H1 (cell line): ENCODE results near the gene MELTF. TPM values are rescaled to one million over a fixed set of nuclear protein-coding genes. Genes with fewer than 3 reads are reported as not detected.

Experiments
- CTCF ChIA-PET: fragments of 300-600 bp; sonication (Branson Sonifier 250); formaldehyde crosslinking; loops from one replicate; lab custom pipeline; 2021; ENCODE audit not compliant: partially characterized antibody; lab: Charles Lee
- POLR2A ChIA-PET: fragments of 300-600 bp; sonication (Branson Sonifier 250); formaldehyde crosslinking; loops from one replicate; lab custom pipeline; 2021; ENCODE audit warnings: inconsistent platforms; ENCODE audit not compliant: partially characterized antibody; lab: Charles Lee
- DNase-seq, 2 experiments: peaks; one replicate each; pipeline versions ENCODE4 v3.0.0 to v3.0.0-alpha.2; 2010 to 2022; ENCODE audit warnings: low spot score in 2 of 2, low read depth in 1 of 2, mixed read lengths in 1 of 2
- FAIRE-seq: peaks from 2 replicates; lab custom pipeline; 2011; peaks lifted over from hg19 to GRCh38; lab: Jason Lieb, UNC
- H2AFZ ChIP-seq: 2 replicates; pipeline ENCODE4 v1.8.1; 2012; ENCODE audit warnings: low read length, inconsistent platforms
- H2AK5ac ChIP-seq: 2 replicates; pipeline ENCODE4 v1.6.1; 2013; ENCODE audit warnings: low read depth, low read length
- H2BK120ac ChIP-seq: replicated peaks from 2 replicates; pipeline ENCODE3; 2013; ENCODE audit warnings: low read depth, low read length, inconsistent platforms
- H2BK12ac ChIP-seq: 2 replicates; pipeline ENCODE4 v1.6.1; 2013; ENCODE audit warnings: low read depth, low read length
- H2BK15ac ChIP-seq: 2 replicates; pipeline ENCODE4 v1.6.1; 2013; ENCODE audit warnings: low read length
- H2BK20ac ChIP-seq: 2 replicates; pipeline ENCODE4 v1.6.1; 2013; ENCODE audit warnings: low read length
- H2BK5ac ChIP-seq: 2 replicates; pipeline ENCODE4 v1.6.1; 2013; ENCODE audit warnings: low read depth, low read length
- H3K14ac ChIP-seq: 2 replicates; pipeline ENCODE4 v1.6.1; 2013; ENCODE audit warnings: inconsistent platforms; ENCODE audit not compliant: insufficient read length
- H3K18ac ChIP-seq: 2 replicates; pipeline ENCODE4 v1.6.1; 2013; ENCODE audit warnings: low read length; ENCODE audit errors: extremely low read depth
- H3K23ac ChIP-seq: 2 replicates; pipeline ENCODE4 v1.6.1; 2013; ENCODE audit warnings: inconsistent platforms; ENCODE audit not compliant: insufficient read length
- H3K23me2 ChIP-seq: 2 replicates; pipeline ENCODE4 v1.6.1; 2013; ENCODE audit warnings: low read depth, low read length
- H3K27ac ChIP-seq: 2 replicates; pipeline ENCODE4 v1.6.1; 2011; ENCODE audit warnings: low read depth, low read length, inconsistent platforms
- H3K27me3 ChIP-seq, 4 experiments: replicated peaks in 1 of 4; 1 replicate in 1 of 4; 2 replicates in 3 of 4; pipeline versions ENCODE4 v1.6.1 to v1.8.1; 2011 to 2013; ENCODE audit warnings: low read length in 3 of 4, mild to moderate bottlenecking in 3 of 4, inconsistent platforms in 2 of 4, mixed read lengths in 2 of 4, moderate library complexity in 1 of 4; ENCODE audit not compliant: control insufficient read depth in 3 of 4, insufficient read depth in 3 of 4; ENCODE audit errors: extremely low read depth in 1 of 4
- H3K36me3 ChIP-seq, 4 experiments: 2 replicates each; pipeline versions ENCODE4 v1.6.1 to v1.8.1; 2011 to 2013; ENCODE audit warnings: mild to moderate bottlenecking in 4 of 4, low read length in 3 of 4, moderate library complexity in 2 of 4, control low read depth in 1 of 4, inconsistent platforms in 1 of 4; ENCODE audit not compliant: insufficient read depth in 4 of 4, control insufficient read depth in 2 of 4
- H3K4ac ChIP-seq: replicated peaks from 2 replicates; pipeline ENCODE3; 2013; ENCODE audit warnings: low read length, low read depth, mixed read lengths, inconsistent platforms; ENCODE audit not compliant: insufficient read length
- H3K4me1 ChIP-seq, 4 experiments: replicated peaks in 1 of 4; 1 replicate in 1 of 4; 2 replicates in 3 of 4; pipeline versions ENCODE4 v1.6.1 to v1.8.1; 2011 to 2013; ENCODE audit warnings: low read length in 3 of 4, inconsistent platforms in 2 of 4, mixed read lengths in 1 of 4; ENCODE audit not compliant: insufficient read depth in 4 of 4, control insufficient read depth in 3 of 4
- H3K4me2 ChIP-seq, 2 experiments: 2 replicates each; pipeline versions ENCODE4 v1.6.1 to v1.8.1; 2011 to 2013; ENCODE audit warnings: low read depth in 2 of 2, low read length in 2 of 2, control low read depth in 1 of 2, inconsistent platforms in 1 of 2, mild to moderate bottlenecking in 1 of 2; ENCODE audit not compliant: insufficient read depth in 1 of 2
- H3K4me3 ChIP-seq, 4 experiments: fragments of 200-600, 300-600 bp in 1 of 4; sonication (generic), shearing (Covaris generic), sonication (Bioruptor Twin) in 1 of 4; 2 replicates each; pipeline versions ENCODE4 v1.5.1 to v1.8.1; 2011 to 2016; ENCODE audit warnings: low read length in 4 of 4, low read depth in 3 of 4, control low read depth in 2 of 4, inconsistent platforms in 2 of 4, mild to moderate bottlenecking in 2 of 4, mixed read lengths in 1 of 4, moderate library complexity in 1 of 4; ENCODE audit not compliant: insufficient read depth in 2 of 4; ENCODE audit errors: extremely low read depth in 1 of 4
- H3K56ac ChIP-seq: replicated peaks from 2 replicates; pipeline ENCODE3; 2013; ENCODE audit warnings: low read depth, mild to moderate bottlenecking, mixed read lengths, low read length, inconsistent platforms; ENCODE audit not compliant: insufficient read length
- H3K79me1 ChIP-seq: 2 replicates; pipeline ENCODE4 v1.6.1; 2013; ENCODE audit warnings: low read depth, low read length, control low read depth
- H3K79me2 ChIP-seq, 2 experiments: 2 replicates each; pipeline versions ENCODE4 v1.6.1 to v1.8.1; 2012 to 2013; ENCODE audit warnings: low read length in 2 of 2, mild to moderate bottlenecking in 2 of 2, inconsistent platforms in 1 of 2; ENCODE audit not compliant: insufficient read depth in 2 of 2, control insufficient read depth in 1 of 2
- H3K9ac ChIP-seq, 4 experiments: replicated peaks in 1 of 4; 1 replicate in 1 of 4; 2 replicates in 3 of 4; pipeline versions ENCODE4 v1.6.1 to v1.8.1; 2011 to 2013; ENCODE audit warnings: low read depth in 3 of 4, low read length in 3 of 4, control low read depth in 2 of 4, mild to moderate bottlenecking in 2 of 4, moderate library complexity in 2 of 4, inconsistent platforms in 1 of 4; ENCODE audit errors: extremely low read depth in 1 of 4
- H3K9me3 ChIP-seq, 2 experiments: 2 replicates each; pipeline versions ENCODE4 v1.6.1 to v1.8.1; 2012 to 2013; ENCODE audit warnings: mild to moderate bottlenecking in 2 of 2, moderate library complexity in 2 of 2, control low read depth in 1 of 2, inconsistent platforms in 1 of 2, low read depth in 1 of 2, low read length in 1 of 2, mixed read lengths in 1 of 2; ENCODE audit not compliant: insufficient read depth in 2 of 2
- H4K20me1 ChIP-seq, 2 experiments: replicated peaks in 1 of 2; 2 replicates each; pipeline versions ENCODE3 to v1.8.1; 2011 to 2013; ENCODE audit warnings: inconsistent platforms in 2 of 2, low read length in 2 of 2, mild to moderate bottlenecking in 1 of 2; ENCODE audit not compliant: insufficient read depth in 2 of 2, control insufficient read depth in 1 of 2
- H4K5ac ChIP-seq: 2 replicates; pipeline ENCODE4 v1.6.1; 2013; ENCODE audit warnings: low read length, low read depth, mixed read lengths, inconsistent platforms; ENCODE audit not compliant: insufficient read length
- H4K8ac ChIP-seq: 2 replicates; pipeline ENCODE4 v1.8.0; 2013; ENCODE audit warnings: mild to moderate bottlenecking, moderate library complexity, low read length, inconsistent platforms; ENCODE audit not compliant: insufficient read depth; ENCODE audit errors: extremely low read depth
- H4K91ac ChIP-seq: replicated peaks from 2 replicates; pipeline ENCODE3; 2013; ENCODE audit warnings: low read length, mixed read lengths, inconsistent platforms; ENCODE audit not compliant: insufficient read length
- E2F6 ChIP-seq: IDR thresholded peaks from 2 replicates; pipeline ENCODE4 v1.6.1; 2012; ENCODE audit warnings: inconsistent platforms
- HDAC6 ChIP-seq: IDR thresholded peaks from one replicate; pipeline ENCODE4 v1.7.1; 2012; ENCODE audit warnings: low read depth, mild to moderate bottlenecking, inconsistent platforms, low read length, moderate library complexity
- WGBS, 2 experiments: shearing (Covaris generic) in 1 of 2; methylation state at CpG; one replicate each; pipeline versions ENCODE4 v1.1.6 to v1.1.7; 2013 to 2015; ENCODE audit warnings: low lambda C conversion rate in 2 of 2, mixed read lengths in 2 of 2, inconsistent platforms in 1 of 2, low coverage in 1 of 2, missing lambda C conversion rate in 1 of 2; ENCODE audit not compliant: insufficient replicate concordance in 2 of 2, insufficient coverage in 1 of 2, insufficient read length in 1 of 2; ENCODE audit errors: extremely low coverage in 1 of 2, missing lambda C conversion rate in 1 of 2; 5-methylcytosine and 5-hydroxymethylcytosine counted together
- polyA plus RNA-seq, 7 experiments: library from polyadenylated mRNA; depleted of rRNA in 3 of 7; stranded (reverse) in 5 of 7; unstranded in 2 of 7; fragments of >200 nt in 5 of 7; fragments of 200-250 nt in 2 of 7; gene quantifications; 1 replicate in 5 of 7; 2 replicates in 1 of 7; 4 replicates in 1 of 7; pipeline versions ENCODE4 v1.2.1 to v1.2.3, GENCODE V29; 2011 to 2013; ENCODE audit warnings: missing spikeins in 2 of 7, mixed read lengths in 2 of 7
- total RNA-seq: library from RNA; stranded (reverse); fragmentation: NEBNext Ultra II Directional; extraction: Animal tissue kit (Norgen Biotek cat#: 25700); gene quantifications from 2 replicates; pipeline ENCODE4 v1.2.1, GENCODE V29; 2021

Gene MELTF
- total and polyA plus RNA-seq, 2 of the 8 experiments (the other 6 are each of a cell fraction or from before 2014, with no cell fraction given) = 1.7 to 3.5 TPM

GRCh38 chr3:197001972-197002700 is 27.5 kb downstream of the MELTF start:
- Histone ChIP-seq H2BK12ac (0 out of 2 replicates have a peak overlapping the region, but pooled peaks have one; percentile 39), H4K91ac (no peak overlapping the region), H3K9ac (peak overlapping the region in 1 of 4 experiments; percentile 40; a peak in 2 of 7 replicates), H2BK5ac (no peak overlapping the region; the same call in 1 of the 2 replicates), H3K36me3 (no peaks in the 10 kb centered on the region), H3K23ac (no peak overlapping the region), H3K4me2 (peak overlapping the region; percentile 17 to 77; a peak in 3 of 4 replicates), H2AK5ac (no peak overlapping the region), H3K27ac (no peak overlapping the region), H3K27me3 (peaks cover 0 to 17% (median 17%) of the 10 kb centered on the region in 4 experiments; a peak in 6 of 7 replicates), H3K4me1 (peaks cover 3 to 7% (median 6%) of the 10 kb centered on the region in 4 experiments), H2BK120ac (no peak overlapping the region), H4K8ac (peak overlapping the region; percentile 69; the same call in 1 of the 2 replicates), H4K5ac (no peak overlapping the region), H3K79me1 (no peaks in the 10 kb centered on the region), H4K20me1 (no peaks in the 10 kb centered on the region), H3K23me2 (peaks cover 6% of the 10 kb centered on the region), H3K4me3 (peak overlapping the region; percentile 26 to 79 (median 29); a peak in 5 of 8 replicates), H2BK15ac (no peak overlapping the region), H3K18ac (no peak overlapping the region; the same call in 1 of the 2 replicates), H3K14ac (no peak overlapping the region), H3K9me3 (no peaks in the 10 kb centered on the region), H3K79me2 (no peaks in the 10 kb centered on the region), H2AFZ (no peak overlapping the region), H2BK20ac (no peak overlapping the region), H3K56ac (no peak overlapping the region), H3K4ac (no peak overlapping the region)
- no peak for FAIRE-seq
- DNase-seq = no peak
- peak; percentile 29; the same call in 1 of the 2 replicates for TF ChIP-seq E2F6
- no peak for TF ChIP-seq HDAC6
- WGBS, 2 experiments = 53% methylated on average over 41 of the region's 55 CpGs; no CpG with 5 or more reads in 1 of the 2 experiments
- CTCF ChIA-PET = interaction anchor here (0.7 to 19.7 kb wide), 9 partner anchors 8 to 182 kb away, joined by 3 to 245 read pairs (median 3); partner anchors contain the start of gene MELTF
- POLR2A ChIA-PET = interaction anchor here (0.9 to 1.0 kb wide), 2 partner anchors 26 to 42 kb away, joined by 3 to 6 read pairs; no protein-coding TSS in a partner anchor
